Daoy (cell line): ENCODE results near the gene GATAD2B. TPM values are rescaled to one million over a fixed set of nuclear protein-coding genes. Genes with fewer than 3 reads are reported as not detected.
"Not testable (repeated sequence)": the region's sequence is repeated elsewhere in the genome, so short reads cannot be mapped to it uniquely, and the experiment has no call there.

Experiments
- DNase-seq: peaks from one replicate; pipeline ENCODE4 v3.0.0-alpha.2; 2015; ENCODE audit warnings: low read depth
- total RNA-seq: library from RNA; depleted of rRNA; stranded (reverse); fragments of >200 nt; shearing (Covaris generic); gene quantifications from 2 replicates; pipeline ENCODE4 v1.2.3, GENCODE V29; 2014

GATAD2B gene
- total RNA-seq, 1 experiment from 2014 or later, result 3.9 TPM

DNA sequence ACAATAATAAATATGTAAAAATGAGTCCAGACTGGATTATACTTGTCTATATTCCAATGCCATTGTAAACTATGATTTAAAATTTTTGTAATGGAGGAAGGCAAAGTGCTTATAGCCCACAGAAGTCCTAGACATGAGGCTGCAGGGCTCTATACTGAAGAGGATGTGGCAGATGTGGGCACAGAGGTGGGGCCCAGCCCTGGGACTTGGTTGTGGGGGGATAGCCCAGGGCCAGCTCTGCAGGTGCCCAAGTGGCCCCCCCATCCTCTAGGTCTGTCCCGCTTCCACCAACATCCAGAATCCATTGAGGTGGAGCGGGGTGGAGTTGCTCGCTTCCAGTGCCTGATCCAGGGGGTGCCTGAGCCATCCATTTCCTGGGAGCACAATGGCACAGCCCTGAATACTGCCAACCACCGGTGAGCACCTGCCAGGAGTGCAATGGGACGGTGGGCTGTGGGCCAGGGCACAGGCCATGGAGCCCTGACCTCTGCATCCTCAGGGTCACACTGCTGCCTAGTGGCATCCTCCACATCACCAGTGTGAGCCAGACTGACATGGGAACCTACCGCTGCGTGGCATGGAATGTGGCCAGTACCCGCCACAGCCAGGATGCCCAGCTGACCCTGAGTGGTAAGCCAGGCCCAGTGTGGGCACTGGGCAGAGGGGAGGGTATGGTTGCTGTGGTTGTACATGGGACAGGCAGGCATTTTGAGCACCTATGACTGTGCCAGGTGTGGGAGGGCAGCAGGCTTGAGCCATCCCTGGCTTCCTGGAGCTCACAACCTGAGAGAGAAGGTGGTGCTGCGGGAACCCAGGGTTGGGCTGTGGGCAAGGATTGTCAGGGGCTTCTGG lies 126.6 kb downstream of the GATAD2B start:
- no peak for DNase-seq

- DNase-seq, result no peak
Measured at GRCh38 chr1:153795330-153795837, 127.4 kb downstream of the GATAD2B start.

- no peak for DNase-seq
Measured at GRCh38 chr1:153794624-153795329, 128.0 kb downstream of the GATAD2B start.

- DNase-seq, result no peak
Measured at GRCh38 chr1:153793973-153794615, 128.7 kb downstream of the GATAD2B start.

DNA sequence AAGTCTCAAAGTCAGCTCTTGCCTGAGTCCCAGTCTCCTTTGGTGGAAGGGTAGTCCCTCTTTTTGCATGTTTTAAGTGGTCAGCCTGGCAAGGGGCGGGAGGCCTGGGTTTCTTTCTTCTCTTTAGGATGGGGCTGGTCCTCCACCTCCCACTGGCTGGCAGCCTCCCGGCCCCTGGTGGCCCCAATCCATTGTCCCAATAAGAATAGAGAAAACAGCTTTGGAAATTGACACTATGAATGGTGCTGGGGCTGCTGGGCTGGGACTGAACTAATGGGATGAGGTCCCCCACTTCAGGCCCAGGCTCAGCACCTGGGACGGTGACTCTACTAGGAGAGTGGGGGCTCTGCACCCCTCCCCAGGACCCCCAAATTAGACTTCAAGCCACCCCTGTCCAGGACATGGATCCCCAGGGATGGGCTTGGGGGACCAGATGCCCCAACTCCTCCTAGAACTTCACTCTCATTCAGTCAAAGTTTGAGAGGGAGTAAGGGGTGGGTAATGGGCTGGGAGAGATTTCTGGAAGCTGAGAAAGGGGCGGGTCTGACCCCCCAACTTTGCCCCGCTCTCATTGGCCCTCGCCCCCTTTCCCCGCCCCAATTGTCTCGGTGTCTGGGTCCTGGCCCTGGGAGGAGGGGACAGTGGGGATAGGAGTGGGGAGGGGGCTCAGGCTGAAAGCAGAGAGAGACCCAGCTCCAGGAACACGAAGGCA lies 129.4 kb downstream of the GATAD2B start:
- DNase-seq, result no peak

- DNase-seq, result no peak
Measured at GRCh38 chr1:153792631-153793041, 130.1 kb downstream of the GATAD2B start.

DNA sequence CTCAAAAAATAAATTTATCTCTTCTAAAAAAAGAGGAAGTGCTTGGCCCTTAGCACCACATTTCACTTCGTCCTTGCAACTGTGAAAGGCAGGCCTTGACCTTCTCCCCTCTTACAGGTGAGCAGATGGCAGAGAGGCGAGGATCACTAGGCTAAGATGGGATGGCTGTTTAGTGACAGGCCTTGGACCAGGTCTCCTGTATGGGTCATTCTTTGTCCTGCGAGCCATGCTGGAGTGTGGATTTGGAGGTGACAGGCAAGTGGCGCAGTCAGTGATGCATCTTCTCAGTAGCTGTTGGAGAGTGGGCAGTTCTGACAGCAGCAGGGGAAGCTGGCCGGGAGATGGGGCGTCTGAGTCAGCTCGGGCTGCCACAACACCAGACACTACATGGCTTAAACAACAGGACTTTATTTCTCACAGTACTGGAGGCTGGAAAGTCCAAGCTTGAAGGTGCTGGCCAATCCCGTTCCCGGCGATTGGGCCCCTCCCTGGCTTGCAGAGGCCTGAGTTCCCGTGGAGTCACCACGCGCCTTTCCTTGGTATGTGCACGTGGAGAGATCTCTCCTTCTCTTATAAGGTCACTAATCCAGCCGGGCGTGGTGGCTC lies 131.0 kb downstream of the GATAD2B start:
- peak; percentile 61 for DNase-seq

DNA sequence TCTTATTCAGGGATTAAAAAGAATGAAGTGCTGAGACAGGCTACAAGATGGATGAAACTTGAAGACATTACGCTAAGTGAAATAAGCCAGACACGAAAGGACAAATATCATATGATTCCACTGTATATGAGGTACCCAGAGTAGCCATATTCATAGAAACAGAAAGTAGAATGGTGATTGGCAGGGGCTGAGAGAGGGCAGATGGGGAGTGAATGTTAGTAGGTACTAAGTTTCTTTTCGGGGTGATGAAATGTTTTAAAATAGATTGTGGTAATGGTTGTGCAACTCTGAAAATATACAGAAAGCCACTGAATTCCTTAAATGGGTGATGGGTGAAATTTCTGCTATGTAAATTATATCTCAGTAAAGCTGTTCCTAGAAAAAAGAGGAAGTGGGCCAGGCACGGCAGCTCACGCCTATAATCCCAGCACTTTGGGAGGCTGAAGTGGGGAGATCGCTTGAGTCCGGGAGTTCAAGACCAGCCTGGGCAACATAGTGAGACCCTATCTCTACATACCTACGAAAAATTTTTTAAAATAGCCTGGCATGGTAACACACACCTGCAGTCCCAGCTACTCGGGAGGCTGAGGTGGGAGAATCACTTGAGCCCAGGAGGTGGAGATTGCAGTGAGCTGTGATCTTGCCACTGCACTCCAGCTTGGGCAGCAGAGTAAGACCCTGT lies 131.7 kb downstream of the GATAD2B start:
- peak; percentile 49 for DNase-seq

DNA sequence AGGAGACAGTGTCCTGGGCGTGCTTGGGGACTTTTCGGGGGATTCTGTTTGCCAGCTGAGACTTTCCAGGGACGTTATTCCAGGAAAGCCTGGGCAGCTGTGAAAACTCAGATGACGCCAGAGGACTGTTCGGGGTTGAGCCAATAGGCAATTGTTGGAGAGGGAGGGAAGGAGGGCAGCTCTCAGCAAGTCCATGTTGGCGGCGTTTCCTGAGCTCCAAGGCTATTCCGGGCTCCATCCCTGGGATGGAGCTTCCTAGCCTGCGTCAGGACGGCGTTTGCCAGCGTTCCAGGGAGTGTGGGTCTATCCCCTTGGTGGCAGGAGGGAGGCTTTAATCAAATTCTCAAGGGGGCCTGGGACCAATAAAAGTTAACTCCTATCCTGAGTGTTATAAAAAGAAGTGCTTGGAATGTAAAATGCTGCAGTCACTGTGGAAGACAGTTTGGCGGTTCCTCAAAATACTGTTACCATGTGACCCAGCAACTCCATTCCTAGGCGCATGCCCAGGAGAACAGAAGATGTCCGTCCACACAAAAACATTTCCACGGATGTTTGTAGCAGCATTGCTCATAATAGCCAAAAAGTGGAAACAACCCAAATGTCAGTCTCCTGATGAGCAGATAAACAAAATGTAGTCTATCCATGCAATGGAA lies 132.3 kb downstream of the GATAD2B start:
- DNase-seq, result no peak

- DNase-seq, result no peak
Measured at GRCh38 chr1:153789478-153790034, 133.2 kb downstream of the GATAD2B start.

GRCh38 chr1:153786038-153786790 lies 136.6 kb downstream of the GATAD2B start:
- DNase-seq, result no peak

- DNase-seq, result peak; percentile 94
Measured at GRCh38 chr1:153783233-153784190, 139.3 kb downstream of the GATAD2B start.

GRCh38 chr1:153782648-153783047 lies 140.1 kb downstream of the GATAD2B start:
- DNase-seq, result not testable (repeated sequence)

DNA sequence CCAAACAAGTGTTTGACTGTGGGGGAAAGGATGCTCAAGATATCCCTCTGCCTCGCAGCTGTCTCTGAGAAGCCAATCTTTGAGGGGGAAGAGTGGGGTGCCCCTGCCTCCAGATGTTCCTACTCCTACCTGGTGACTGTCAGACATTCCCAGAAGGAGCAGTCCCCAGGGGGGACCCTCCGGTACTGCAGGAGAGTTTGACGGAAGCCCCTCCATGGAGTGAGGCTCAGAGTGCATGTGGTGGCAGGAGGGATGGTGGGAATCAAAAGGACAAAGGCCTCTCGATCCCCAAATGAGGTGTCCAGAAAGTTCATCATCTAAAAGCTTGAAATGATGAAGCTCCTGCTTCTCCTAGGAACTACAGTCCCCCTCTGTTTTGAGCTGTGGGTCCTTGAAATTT lies 142.2 kb downstream of the GATAD2B start:
- DNase-seq, result no peak

GRCh38 chr1:153779781-153780541 lies 142.8 kb downstream of the GATAD2B start:
- DNase-seq, result no peak

GRCh38 chr1:153778824-153779519 lies 143.8 kb downstream of the GATAD2B start:
- no peak for DNase-seq
